Kidney (tissue), 14 donors: ENCODE results near the gene FRAS1. TPM values are rescaled to one million over a fixed set of nuclear protein-coding genes. Genes with fewer than 3 reads are reported as not detected.

Experiments used
- DNase-seq, 5 donors: peaks; one replicate each; pipeline ENCODE4 v3.0.0-alpha.2; 2013 to 2020
- FAIRE-seq: peaks from 2 replicates; lab custom pipeline; 2012; peaks lifted over from hg19 to GRCh38; lab: Jason Lieb, UNC
- H3K27ac ChIP-seq, 2 donors: one replicate each; pipeline ENCODE4 v1.7.0; 2013; ENCODE audit warnings: low read depth in 2 of 2, low read length in 2 of 2, inconsistent platforms in 1 of 2
- H3K27me3 ChIP-seq: one replicate; pipeline ENCODE4 v1.7.1; 2013; ENCODE audit warnings: low read length, inconsistent platforms; ENCODE audit not compliant: control insufficient read depth, insufficient read depth
- H3K36me3 ChIP-seq, 3 donors: one replicate each; pipeline versions ENCODE4 v1.7.0 to v1.7.1; 2013; ENCODE audit warnings: low read length in 3 of 3, control low read depth in 1 of 3, inconsistent platforms in 1 of 3; ENCODE audit not compliant: insufficient read depth in 3 of 3, control insufficient read depth in 2 of 3
- H3K4me1 ChIP-seq, 3 donors: one replicate each; pipeline versions ENCODE4 v1.7.0 to v1.7.1; 2013; ENCODE audit warnings: low read length in 3 of 3, inconsistent platforms in 1 of 3, low read depth in 1 of 3; ENCODE audit not compliant: control insufficient read depth in 2 of 3, insufficient read depth in 2 of 3
- H3K4me3 ChIP-seq, 3 donors: one replicate each; pipeline versions ENCODE4 v1.7.0 to v1.8.1; 2013; ENCODE audit warnings: low read length in 3 of 3, control low read depth in 1 of 3, inconsistent platforms in 1 of 3
- H3K9ac ChIP-seq, 3 donors: one replicate each; pipeline versions ENCODE4 v1.7.0 to v1.7.1; 2013; ENCODE audit warnings: low read length in 3 of 3, control low read depth in 1 of 3, inconsistent platforms in 1 of 3
- H3K9me3 ChIP-seq, 3 donors: one replicate each; pipeline versions ENCODE4 v1.7.0 to v1.7.1; 2013; ENCODE audit warnings: low read length in 3 of 3, control low read depth in 1 of 3, inconsistent platforms in 1 of 3; ENCODE audit not compliant: control insufficient read depth in 2 of 3, insufficient read depth in 1 of 3
- CTCF ChIP-seq: IDR thresholded peaks from 3 replicates; pipeline ENCODE4 v1.5.1; 2012; ENCODE audit warnings: mild to moderate bottlenecking, moderate library complexity, borderline replicate concordance; ENCODE audit not compliant: insufficient read depth; ENCODE audit errors: extremely low read depth
- intact Hi-C: fragments of 100-400 bp; cut with DNase I; formaldehyde crosslinking; loops from one replicate; pipeline ENCODE4 v1.11.1; 2022
- polyA plus RNA-seq: library from polyadenylated mRNA; stranded (reverse); fragments of 350-450 nt; fragmentation: Illumina TruSeq; extraction: RNeasy Lipid Tissue Mini Kit (QIAGEN cat#74804); gene quantifications from one replicate; pipeline ENCODE4 v1.2.3, GENCODE V29; 2014; ENCODE audit warnings: low read depth, low replicate concordance; ENCODE audit not compliant: insufficient read depth
- total RNA-seq: library from RNA; stranded (reverse); fragmentation: NEBNext Ultra II Directional; extraction: Animal tissue kit (Norgen Biotek cat#: 25700); gene quantifications from one replicate; pipeline ENCODE4 v1.2.1, GENCODE V29; 2021
- donor health status: control.
- donor health status: control.
- donor health status: control.
- donor health status: control.
- donor health status: control.
- donor health status: DM: yes; HTN: yes; CAD: no.
- donor health status: Normal renal cell carcinoma (clear cell type).

The FRAS1 gene
- total and polyA plus RNA-seq, 2 donors from 2014 or later: 6.5 to 31.5 TPM

- intact Hi-C loops: no loop called here
- H3K9me3 ChIP-seq: no peaks in the 10 kb centered on the region
- no peak overlapping the region for H3K9ac ChIP-seq
- no peaks in the 10 kb centered on the region for H3K27me3 ChIP-seq
- H3K27ac ChIP-seq: no peak overlapping the region
- peaks cover 0 to 7% (median 0%) of the 10 kb centered on the region in 3 donors for H3K4me1 ChIP-seq
- TF ChIP-seq CTCF: no peak
- DNase-seq (no peak), FAIRE-seq (no peak)
- H3K4me3 ChIP-seq: no peak overlapping the region
- H3K36me3 ChIP-seq: no peaks in the 10 kb centered on the region
Observed at GRCh38 chr4:78190595-78190994, 133.5 kb downstream of the FRAS1 start.

- intact Hi-C loops: no loop called here
- no peaks in the 10 kb centered on the region for H3K4me1 ChIP-seq
Observed at GRCh38 chr4:78197947-78198346, 140.8 kb downstream of the FRAS1 start.

GRCh38 chr4:78199984-78200383 is 142.9 kb downstream of the FRAS1 start:
- H3K9ac ChIP-seq: no peak overlapping the region
- no peak overlapping the region for H3K27ac ChIP-seq
- H3K36me3 ChIP-seq: no peaks in the 10 kb centered on the region
- no peak for DNase-seq
- no peaks in the 10 kb centered on the region for H3K9me3 ChIP-seq
- no peaks in the 10 kb centered on the region for H3K4me1 ChIP-seq
- H3K4me3 ChIP-seq: no peak overlapping the region
- no peak for TF ChIP-seq CTCF
- no peak for FAIRE-seq
- H3K27me3 ChIP-seq: no peaks in the 10 kb centered on the region
- intact Hi-C loops: no loop called here

More at GRCh38 chr4:78197947-78198346, 140.8 kb downstream of the FRAS1 start:
- no peaks in the 10 kb centered on the region for H3K36me3 ChIP-seq
- H3K9me3 ChIP-seq: no peaks in the 10 kb centered on the region
- H3K4me3 ChIP-seq: no peak overlapping the region
- no peak overlapping the region for H3K9ac ChIP-seq
- no peaks in the 10 kb centered on the region for H3K27me3 ChIP-seq
- DNase-seq (no peak), FAIRE-seq (no peak)
- no peak for TF ChIP-seq CTCF
- no peak overlapping the region for H3K27ac ChIP-seq

GRCh38 chr4:78200949-78201348 is 143.8 kb downstream of the FRAS1 start:
- intact Hi-C loops: no loop called here
- no peaks in the 10 kb centered on the region for H3K4me1 ChIP-seq
- H3K4me3 ChIP-seq: no peak overlapping the region
- DNase-seq: no peak
- no peak for TF ChIP-seq CTCF
- no peak overlapping the region for H3K9ac ChIP-seq
- no peaks in the 10 kb centered on the region for H3K9me3 ChIP-seq
- H3K36me3 ChIP-seq: no peaks in the 10 kb centered on the region
- no peaks in the 10 kb centered on the region for H3K27me3 ChIP-seq
- FAIRE-seq: no peak
- no peak overlapping the region for H3K27ac ChIP-seq
